Right forelimb (tissue), 1 donor: Measurements from ENCODE around the gene ZNF569.
"Not testable (repeated sequence)": the region's sequence is repeated elsewhere in the genome, so short reads cannot be mapped to it uniquely, and the experiment has no call there.

Experiments
- DNase-seq: peaks from one replicate; pipeline ENCODE4 v3.0.0-alpha.2; 2018

Gene ZNF569

GRCh38 chr19:37466798-37467607, at the start of gene ZNF569:
ZNF569 (minus strand) TSS chr19:37467444; CDS start chr19:37444921, 22,523 bp downstream.
- DNase-seq, result peak; percentile 93

DNA sequence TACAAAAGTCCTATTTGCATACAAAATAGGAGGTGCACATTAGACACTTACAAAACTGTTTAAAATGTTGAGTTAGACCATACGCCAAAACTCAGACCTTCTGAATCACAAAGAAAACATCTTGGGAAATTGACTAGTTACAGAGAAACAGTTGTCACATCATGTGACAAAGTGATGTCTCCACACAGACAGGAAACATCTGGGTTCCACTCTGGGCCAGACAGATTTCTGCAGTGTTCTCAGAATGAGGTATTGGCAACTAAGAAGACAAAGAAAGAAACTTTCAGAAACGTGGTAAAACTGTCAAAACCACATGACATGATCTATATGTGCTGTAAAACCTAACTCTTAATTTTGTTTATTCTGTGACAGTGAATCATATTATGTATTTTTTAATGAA, 46.2 kb upstream of the ZNF569 start:
- DNase-seq, result no peak

DNA sequence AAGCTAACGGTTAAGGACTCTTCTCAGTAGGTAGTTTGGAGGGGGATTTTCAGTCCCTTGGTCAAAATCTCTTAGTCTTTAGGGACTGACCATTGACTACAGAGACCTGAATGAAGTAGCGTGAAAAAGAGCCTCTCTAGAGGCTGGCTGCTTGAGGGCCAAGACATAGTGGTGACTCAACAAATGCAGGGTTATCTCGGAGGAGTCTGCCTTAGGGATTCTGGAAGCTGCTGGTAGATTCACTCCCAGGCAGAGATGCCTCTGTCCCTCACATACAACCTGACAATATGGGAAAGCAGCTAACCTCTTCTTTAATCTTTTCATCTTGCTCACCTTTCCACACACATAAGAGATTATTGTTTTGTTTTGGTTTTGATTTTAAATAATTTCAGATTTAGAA, 44.6 kb upstream of the ZNF569 start:
- DNase-seq, result no peak

DNA sequence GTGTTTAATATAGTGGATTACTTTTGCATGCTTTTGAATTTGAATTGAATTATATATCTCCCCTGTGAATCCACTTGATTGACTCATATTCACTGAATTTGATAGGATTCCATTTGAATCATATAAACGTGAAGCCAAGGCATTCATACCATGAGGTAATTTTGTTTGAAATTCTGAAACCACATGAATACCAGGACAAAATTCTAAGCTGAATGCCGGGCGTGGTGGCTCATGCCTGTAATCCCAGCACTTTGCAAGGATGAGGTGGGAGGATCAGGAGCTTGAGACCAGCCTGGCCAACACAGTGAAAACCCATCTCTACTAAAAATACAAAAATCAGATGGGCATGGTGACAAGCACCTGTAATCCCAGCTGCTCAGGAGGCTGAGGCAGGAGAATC, 43.9 kb upstream of the ZNF569 start:
- DNase-seq, result no peak

DNA sequence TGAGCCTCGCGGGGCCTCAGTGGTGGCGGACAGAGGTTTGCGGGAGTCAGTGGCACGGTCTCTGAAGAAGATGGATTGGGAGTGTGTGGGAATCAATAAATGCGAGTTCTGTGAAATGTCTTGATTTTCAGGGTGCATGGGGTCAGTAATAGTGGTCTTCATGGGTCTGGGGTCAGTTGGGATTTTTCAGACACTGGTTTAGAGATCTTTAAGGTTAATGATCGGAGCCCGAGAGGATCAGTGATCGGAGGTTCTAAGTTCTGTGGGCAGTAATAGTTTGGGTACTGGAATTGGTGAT, 39.9 kb upstream of the ZNF569 start:
- no peak for DNase-seq

DNA sequence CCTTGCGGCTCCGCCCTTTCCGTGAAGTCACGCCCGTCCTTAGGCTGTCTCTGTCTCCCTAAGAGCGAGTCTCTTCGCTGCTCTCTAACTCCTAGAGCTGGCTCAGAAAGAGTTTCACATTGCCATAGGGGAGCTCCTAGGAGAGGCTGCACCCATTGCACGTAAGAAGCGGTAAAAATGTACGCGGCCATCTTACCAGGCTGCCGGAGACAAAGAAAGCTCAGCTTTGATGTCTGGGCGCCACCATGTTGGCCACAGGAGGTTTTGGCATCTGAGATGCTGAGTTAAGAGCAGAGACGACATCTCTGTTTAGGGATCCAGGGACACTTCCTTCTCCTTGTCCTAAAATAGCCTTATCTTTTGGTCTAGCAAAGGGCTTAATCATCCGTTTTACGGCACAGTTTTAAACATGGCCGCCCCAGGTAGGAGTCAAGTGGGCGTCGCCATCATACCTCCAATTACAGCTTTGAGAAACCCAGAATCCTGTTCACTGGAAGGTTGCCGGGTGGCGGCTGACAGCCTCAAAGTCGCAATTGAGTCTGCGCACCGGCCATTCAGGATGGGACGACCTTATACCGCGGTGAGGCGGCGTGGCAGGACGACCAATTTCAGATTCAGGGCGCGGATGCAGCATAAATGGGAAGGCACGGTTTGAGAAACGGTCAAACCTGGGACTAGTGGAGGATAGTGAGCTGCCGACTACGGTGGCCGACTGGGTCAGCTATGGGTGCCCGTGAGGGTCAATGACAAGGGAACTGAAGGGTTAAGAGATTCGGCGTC, 39.3 kb upstream of the ZNF569 start, which contains the start of gene ZNF793:
Gene ZNF793, plus strand, starts transcription at position 553 of the 780 bp plus-strand sequence. CDS start 16,501 bp downstream, outside the sequence.
- DNase-seq, result peak; percentile 92

GRCh38 chr19:37505958-37506386, 38.7 kb upstream of the ZNF569 start:
- no peak for DNase-seq

GRCh38 chr19:37492213-37492612, 25.0 kb upstream of the ZNF569 start:
- DNase-seq, result no peak

- no peak for DNase-seq
These were observed 17.3 kb upstream of the ZNF569 start for GRCh38 chr19:37484406-37485168.

GRCh38 chr19:37472165-37472564, 4.9 kb upstream of the ZNF569 start:
- DNase-seq, result no peak

- DNase-seq, result no peak
These were observed 3.0 kb upstream of the ZNF569 start for GRCh38 chr19:37470216-37470615.

- peak; percentile 93 for DNase-seq
These were observed 1.9 kb upstream of the ZNF569 start, which contains the start of gene ZNF570 for GRCh38 chr19:37468961-37469777. ZNF570 (plus strand) TSS chr19:37469356; CDS start chr19:37470355, 999 bp downstream.

GRCh38 chr19:37467608-37468090, 405 bp upstream of the ZNF569 start:
- no peak for DNase-seq

DNA sequence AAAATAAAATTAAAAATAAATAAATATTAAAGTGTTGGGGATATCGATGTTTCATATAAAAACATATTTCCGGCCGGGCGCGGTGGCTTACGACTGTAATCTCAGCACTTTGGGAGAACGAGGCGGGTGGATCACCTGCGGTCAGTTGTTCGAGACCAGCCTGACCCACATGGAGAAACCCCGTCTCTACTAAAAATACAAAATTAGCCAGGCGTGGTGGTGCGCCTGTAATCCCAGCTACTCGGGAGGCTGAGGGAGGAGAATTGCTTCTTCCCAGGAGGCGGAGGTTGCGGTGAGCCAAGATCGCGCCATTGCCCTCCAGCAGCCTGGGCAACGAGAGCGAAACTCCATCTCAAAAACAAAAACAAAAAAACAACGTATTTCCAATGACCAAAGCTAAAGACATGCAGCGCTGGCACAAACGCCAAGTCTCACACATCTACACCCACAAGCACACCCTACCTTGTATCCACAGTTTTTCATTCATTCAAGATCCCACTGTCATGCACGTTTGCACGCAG, 907 bp downstream of the ZNF569 start:
- DNase-seq, result no peak

DNA sequence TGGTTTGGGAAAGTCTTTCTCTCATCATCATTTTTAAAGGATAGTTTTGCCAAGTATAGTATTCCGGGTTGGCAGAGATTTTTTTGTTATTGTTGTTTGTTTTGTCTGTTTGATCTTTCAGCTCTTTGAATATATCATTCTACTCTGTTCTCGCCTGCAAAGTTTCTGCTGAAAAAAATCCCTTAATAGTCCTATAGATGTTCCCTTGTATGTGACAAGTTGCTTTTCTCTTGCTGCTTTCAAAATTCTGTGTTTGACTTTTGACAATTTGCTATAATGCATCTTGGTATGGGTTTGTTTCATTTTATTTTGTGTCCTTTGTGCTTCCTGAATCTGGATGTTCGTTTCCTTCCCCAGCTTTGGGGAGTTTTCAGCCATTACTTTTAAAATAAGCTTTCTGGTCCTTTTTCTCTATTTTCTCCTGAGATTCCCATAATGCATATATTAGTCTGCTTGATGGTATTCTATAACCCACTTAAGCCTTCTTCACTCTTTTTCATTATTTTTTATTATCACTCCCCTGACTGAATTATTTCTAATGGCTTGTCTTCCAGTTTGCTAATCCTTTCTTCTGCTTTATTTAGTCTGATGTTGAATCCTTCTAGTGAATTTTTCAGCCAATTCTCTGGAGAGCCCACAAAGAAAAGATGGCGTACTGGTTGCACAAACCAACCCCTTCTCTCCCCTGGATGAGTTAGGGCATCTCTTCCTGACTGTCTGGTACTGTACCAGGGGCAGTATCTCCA, 14.6 kb downstream of the ZNF569 start:
- no peak for DNase-seq

- no peak for DNase-seq
These were observed 53.7 kb downstream of the ZNF569 start for GRCh38 chr19:37413313-37414084.

- DNase-seq, result no peak
These were observed 54.5 kb downstream of the ZNF569 start for GRCh38 chr19:37412700-37413099.

GRCh38 chr19:37406140-37406846, 61.0 kb downstream of the ZNF569 start:
- DNase-seq, result not testable (repeated sequence)

GRCh38 chr19:37403403-37403802, 63.8 kb downstream of the ZNF569 start:
- no peak for DNase-seq

- DNase-seq, result no peak
These were observed 66.2 kb downstream of the ZNF569 start for GRCh38 chr19:37401078-37401477.
